Measurements from ENCODE around the gene PRKCD.

Gene PRKCD

DNA sequence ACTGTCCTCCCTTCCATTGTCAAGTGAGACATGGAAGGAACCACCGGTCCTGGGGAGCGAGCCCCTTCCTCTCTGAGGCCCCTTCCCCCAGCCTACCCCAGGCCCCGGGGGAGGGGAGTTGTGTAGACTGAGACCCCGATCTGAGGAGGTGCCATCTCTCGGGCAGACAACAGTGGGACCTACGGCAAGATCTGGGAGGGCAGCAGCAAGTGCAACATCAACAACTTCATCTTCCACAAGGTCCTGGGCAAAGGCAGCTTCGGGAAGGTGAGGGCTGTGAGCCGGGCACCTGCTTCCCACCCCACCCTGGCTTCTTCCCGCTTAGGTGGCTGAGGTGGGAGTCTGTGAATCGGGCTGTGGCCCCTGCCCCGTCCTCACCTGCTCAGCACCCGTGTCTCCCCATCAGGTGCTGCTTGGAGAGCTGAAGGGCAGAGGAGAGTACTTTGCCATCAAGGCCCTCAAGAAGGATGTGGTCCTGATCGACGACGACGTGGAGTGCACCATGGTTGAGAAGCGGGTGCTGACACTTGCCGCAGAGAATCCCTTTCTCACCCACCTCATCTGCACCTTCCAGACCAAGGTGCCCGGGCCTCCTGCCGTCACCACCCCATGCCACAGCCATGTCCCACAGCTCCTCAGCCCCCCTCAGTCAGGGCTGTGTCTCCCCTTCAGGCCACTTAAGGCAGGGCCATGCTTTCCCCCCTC is 24.9 kb downstream of the PRKCD start:
- H3K4me3 ChIP-seq (ENCODE audit: control insufficient read depth, low read depth, low read length), result no peak overlapping the region
- no peak for TF ChIP-seq CTCF (conservative IDR thresholded peaks at IDR 0.05; ENCODE audit: control insufficient read depth, insufficient read depth, low read depth, low read length)
- DNase-seq (ENCODE audit: low read depth), result no peak

GRCh38 chr3:53186726-53187125 is 25.7 kb downstream of the PRKCD start:
- no peak for TF ChIP-seq CTCF (conservative IDR thresholded peaks at IDR 0.05; ENCODE audit: control insufficient read depth, insufficient read depth, low read depth, low read length)
- DNase-seq (ENCODE audit: low read depth), result no peak
- H3K4me3 ChIP-seq (ENCODE audit: control insufficient read depth, low read depth, low read length), result no peak overlapping the region

GRCh38 chr3:53187430-53187829 is 26.4 kb downstream of the PRKCD start:
- DNase-seq (ENCODE audit: low read depth), result peak; percentile 7
- TF ChIP-seq CTCF (conservative IDR thresholded peaks at IDR 0.05; ENCODE audit: control insufficient read depth, insufficient read depth, low read depth, low read length), result no peak
- H3K4me3 ChIP-seq (ENCODE audit: control insufficient read depth, low read depth, low read length), result no peak overlapping the region

DNA sequence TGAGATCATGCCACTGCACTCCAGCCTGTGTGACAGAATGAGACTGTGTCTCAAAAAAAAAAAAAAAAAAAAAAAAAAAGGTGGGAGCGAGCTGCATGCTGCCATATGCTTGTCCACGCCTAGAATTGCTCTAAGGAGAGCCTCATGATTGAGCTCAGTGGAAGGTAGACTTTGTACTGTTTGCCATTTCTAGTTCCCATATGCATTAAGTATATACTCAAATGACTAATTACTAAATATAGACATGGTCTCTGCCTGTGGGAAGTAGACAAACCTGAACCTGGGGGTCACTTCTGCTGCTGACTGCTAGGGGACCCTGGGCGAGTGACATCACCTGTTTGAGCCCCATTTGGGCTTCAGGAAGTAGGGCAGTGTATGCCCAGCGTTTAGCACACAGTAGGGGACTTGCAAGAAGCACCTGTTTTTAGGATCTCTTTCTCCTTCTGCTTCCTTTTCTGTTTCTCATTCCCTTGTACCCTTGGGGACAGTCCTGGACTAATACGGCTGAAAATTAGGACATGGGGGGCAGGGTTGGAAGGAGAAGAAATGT is 27.2 kb downstream of the PRKCD start:
- TF ChIP-seq CTCF (conservative IDR thresholded peaks at IDR 0.05; ENCODE audit: control insufficient read depth, insufficient read depth, low read depth, low read length), result no peak
- DNase-seq (ENCODE audit: low read depth), result no peak
- no peak overlapping the region for H3K4me3 ChIP-seq (ENCODE audit: control insufficient read depth, low read depth, low read length)

GRCh38 chr3:53188720-53189119 is 27.7 kb downstream of the PRKCD start:
- DNase-seq (ENCODE audit: low read depth), result no peak
- TF ChIP-seq CTCF (conservative IDR thresholded peaks at IDR 0.05; ENCODE audit: control insufficient read depth, insufficient read depth, low read depth, low read length), result no peak
- H3K4me3 ChIP-seq (ENCODE audit: control insufficient read depth, low read depth, low read length), result no peak overlapping the region

- no peak for TF ChIP-seq CTCF (conservative IDR thresholded peaks at IDR 0.05; ENCODE audit: control insufficient read depth, insufficient read depth, low read depth, low read length)
- no peak for DNase-seq (ENCODE audit: low read depth)
- H3K4me3 ChIP-seq (ENCODE audit: control insufficient read depth, low read depth, low read length), result no peak overlapping the region
Observed at GRCh38 chr3:53189276-53189675, 28.3 kb downstream of the PRKCD start.

All from fibroblast of mammary gland (primary cell).